Measurements from ENCODE around the gene TNFRSF6B. TPM values are rescaled to one million over a fixed set of nuclear protein-coding genes. Genes with fewer than 3 reads are reported as not detected.

Gene TNFRSF6B
- total RNA-seq, 2 donors from 2014 or later = not detected

DNA sequence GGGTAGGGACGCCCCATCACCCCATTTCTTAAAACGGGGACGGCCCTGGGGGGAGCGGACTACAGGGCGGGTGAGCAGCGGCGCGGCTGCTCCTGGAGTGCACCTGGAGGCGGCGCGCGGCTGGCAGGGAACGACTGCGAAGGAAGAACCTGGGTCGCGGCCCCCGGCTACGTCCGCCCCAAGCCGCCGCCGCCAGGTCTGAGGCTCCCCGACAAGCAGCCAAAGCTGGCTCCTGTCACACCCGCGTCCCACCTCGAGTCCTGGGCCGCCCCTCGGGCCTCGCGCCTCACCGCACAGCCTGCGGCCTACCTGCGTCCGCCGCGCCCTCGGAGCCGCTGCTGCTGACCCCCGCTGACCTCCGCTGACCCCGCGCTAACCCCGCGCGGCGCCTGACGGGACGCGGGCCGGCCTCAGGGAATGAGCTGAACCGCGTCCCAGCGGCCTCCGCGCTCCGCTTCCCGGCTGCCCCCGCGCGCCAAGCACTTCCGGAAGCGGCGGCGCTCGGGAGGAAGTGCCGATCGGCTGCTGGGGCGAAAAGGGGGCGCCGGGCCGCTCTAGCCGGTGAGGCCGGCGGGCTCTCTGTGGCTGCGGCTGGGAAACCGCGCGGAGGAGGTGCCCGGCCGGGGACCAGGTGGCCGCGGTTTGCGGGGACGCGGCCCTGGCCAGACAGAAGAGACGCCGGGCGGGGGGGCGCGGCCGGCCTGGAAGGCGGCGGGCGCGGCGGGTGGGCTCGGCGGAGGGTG lies 11.3 kb downstream of the TNFRSF6B start, which contains the start of the genes ARFRP1 and ZGPAT:
ARFRP1 (minus strand) TSS at position 419 of the 743 bp plus-strand sequence. CDS start 885 bp downstream, outside the sequence.
ZGPAT (plus strand) TSS at position 482 of the 743 bp plus-strand sequence. CDS start 542 bp downstream, outside the sequence.
- peaks cover 11% of the 10 kb centered on the region for H3K9me3 ChIP-seq (ENCODE audit: control insufficient read depth, low read length)
- peak within 1 kb of the TSS; percentile 90 for H3K4me3 ChIP-seq (ENCODE audit: low read length)
- no peaks in the 10 kb centered on the region for H3K9me3 Mint-ChIP-seq
- peak; percentile 95 for DNase-seq
- H3K36me3 Mint-ChIP-seq (ENCODE audit: low read depth) = peaks cover 64% of the 10 kb centered on the region
- H3K4me1 Mint-ChIP-seq = peaks cover 9% of the 10 kb centered on the region
- H3K36me3 ChIP-seq (ENCODE audit: control insufficient read depth, insufficient read depth, low read length) = peaks cover 55% of the 10 kb centered on the region
- peaks cover 12% of the 10 kb centered on the region for H3K4me1 ChIP-seq (ENCODE audit: control insufficient read depth, insufficient read depth, low read length)
- peak within 1 kb of the TSS; percentile 60 for H3K27ac ChIP-seq (ENCODE audit: low read depth, low read length)
- TF ChIP-seq, protein P1, sequence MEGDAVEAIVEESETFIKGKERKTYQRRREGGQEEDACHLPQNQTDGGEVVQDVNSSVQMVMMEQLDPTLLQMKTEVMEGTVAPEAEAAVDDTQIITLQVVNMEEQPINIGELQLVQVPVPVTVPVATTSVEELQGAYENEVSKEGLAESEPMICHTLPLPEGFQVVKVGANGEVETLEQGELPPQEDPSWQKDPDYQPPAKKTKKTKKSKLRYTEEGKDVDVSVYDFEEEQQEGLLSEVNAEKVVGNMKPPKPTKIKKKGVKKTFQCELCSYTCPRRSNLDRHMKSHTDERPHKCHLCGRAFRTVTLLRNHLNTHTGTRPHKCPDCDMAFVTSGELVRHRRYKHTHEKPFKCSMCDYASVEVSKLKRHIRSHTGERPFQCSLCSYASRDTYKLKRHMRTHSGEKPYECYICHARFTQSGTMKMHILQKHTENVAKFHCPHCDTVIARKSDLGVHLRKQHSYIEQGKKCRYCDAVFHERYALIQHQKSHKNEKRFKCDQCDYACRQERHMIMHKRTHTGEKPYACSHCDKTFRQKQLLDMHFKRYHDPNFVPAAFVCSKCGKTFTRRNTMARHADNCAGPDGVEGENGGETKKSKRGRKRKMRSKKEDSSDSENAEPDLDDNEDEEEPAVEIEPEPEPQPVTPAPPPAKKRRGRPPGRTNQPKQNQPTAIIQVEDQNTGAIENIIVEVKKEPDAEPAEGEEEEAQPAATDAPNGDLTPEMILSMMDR (conservative IDR thresholded peaks at IDR 0.05) = no peak
- H3K4me3 Mint-ChIP-seq = peak within 1 kb of the TSS; percentile 84
- no peaks in the 10 kb centered on the region for H3K27me3 Mint-ChIP-seq (ENCODE audit: insufficient read depth)
- H3K27ac Mint-ChIP-seq = peak within 1 kb of the TSS; percentile 70
- peak within 1 kb of the TSS; percentile 78 for H3K9ac ChIP-seq (ENCODE audit: extremely low read depth, low read length, poor library complexity, severe bottlenecking)
- 0 to 1% methylated on average over 25 to 98 of the region's 98 CpGs for WGBS, 2 experiments (ENCODE audit: insufficient coverage in 1 of 2, insufficient read length in 1 of 2)
- no peaks in the 10 kb centered on the region for H3K27me3 ChIP-seq (ENCODE audit: control insufficient read depth, insufficient read depth, low read length, poor library complexity, severe bottlenecking)

DNA sequence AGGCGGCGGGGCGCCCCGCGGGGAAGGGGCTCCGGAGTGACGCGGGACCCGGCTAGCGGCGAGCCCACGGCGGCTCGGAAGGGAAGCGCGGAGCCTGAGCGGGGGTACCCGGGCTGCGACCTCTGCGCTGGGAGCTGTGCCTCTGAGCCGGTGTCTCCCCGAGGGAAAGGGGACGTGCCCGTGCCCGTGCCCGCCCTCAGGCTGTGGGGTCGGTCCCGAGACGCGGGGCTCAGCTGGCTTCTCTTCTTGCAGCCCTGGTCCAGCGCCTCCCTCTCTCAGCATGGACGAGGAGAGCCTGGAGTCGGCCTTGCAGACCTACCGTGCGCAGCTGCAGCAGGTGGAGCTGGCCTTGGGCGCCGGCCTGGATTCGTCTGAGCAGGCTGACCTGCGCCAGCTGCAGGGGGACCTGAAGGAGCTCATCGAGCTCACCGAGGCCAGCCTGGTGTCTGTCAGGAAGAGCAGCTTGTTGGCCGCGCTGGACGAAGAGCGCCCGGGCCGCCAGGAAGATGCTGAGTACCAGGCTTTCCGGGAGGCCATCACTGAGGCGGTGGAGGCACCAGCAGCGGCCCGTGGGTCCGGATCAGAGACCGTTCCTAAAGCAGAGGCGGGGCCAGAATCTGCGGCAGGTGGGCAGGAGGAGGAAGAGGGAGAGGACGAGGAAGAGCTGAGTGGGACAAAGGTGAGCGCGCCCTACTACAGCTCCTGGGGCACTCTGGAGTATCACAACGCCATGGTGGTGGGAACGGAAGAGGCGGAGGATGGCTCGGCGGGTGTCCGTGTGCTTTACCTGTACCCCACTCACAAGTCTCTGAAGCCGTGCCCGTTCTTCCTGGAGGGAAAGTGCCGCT lies 12.1 kb downstream of the TNFRSF6B start:
- H3K27ac ChIP-seq (ENCODE audit: low read depth, low read length) = peak overlapping the region; percentile 36

DNA sequence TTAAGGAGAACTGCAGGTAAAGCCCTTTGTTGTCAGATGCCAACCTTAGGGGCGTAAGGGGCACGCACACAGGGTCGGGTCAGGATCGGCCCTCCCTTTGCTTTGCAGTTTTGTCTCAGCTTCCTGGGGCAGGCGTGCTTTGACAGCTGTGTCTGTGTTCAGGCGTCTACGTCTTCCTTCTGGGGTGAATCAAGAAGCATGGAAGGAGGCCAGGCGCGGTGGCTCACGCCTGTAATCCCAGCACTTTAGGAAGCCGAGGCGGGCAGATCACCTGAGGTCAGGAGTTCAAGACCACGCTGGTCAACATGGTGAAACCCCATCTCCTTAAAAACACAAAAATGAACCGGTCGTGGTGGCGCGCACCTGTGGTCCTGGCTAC lies 12.7 kb downstream of the TNFRSF6B start:
- peak overlapping the region; percentile 90 for H3K4me3 ChIP-seq (ENCODE audit: low read length)
- peaks cover 9% of the 10 kb centered on the region for H3K4me1 Mint-ChIP-seq
- no peak overlapping the region for H3K9ac ChIP-seq (ENCODE audit: extremely low read depth, low read length, poor library complexity, severe bottlenecking)
- peaks cover 13% of the 10 kb centered on the region for H3K9me3 ChIP-seq (ENCODE audit: control insufficient read depth, low read length)
- H3K27me3 Mint-ChIP-seq (ENCODE audit: insufficient read depth) = no peaks in the 10 kb centered on the region
- H3K27ac ChIP-seq (ENCODE audit: low read depth, low read length) = no peak overlapping the region
- peak overlapping the region; percentile 84 for H3K4me3 Mint-ChIP-seq
- no peaks in the 10 kb centered on the region for H3K27me3 ChIP-seq (ENCODE audit: control insufficient read depth, insufficient read depth, low read length, poor library complexity, severe bottlenecking)
- peaks cover 74% of the 10 kb centered on the region for H3K36me3 Mint-ChIP-seq (ENCODE audit: low read depth)
- no peak overlapping the region for H3K27ac Mint-ChIP-seq
- peaks cover 12% of the 10 kb centered on the region for H3K4me1 ChIP-seq (ENCODE audit: control insufficient read depth, insufficient read depth, low read length)
- H3K9me3 Mint-ChIP-seq = no peaks in the 10 kb centered on the region
- TF ChIP-seq, protein P1 (conservative IDR thresholded peaks at IDR 0.05) = no peak
- no peak for DNase-seq
- peaks cover 67% of the 10 kb centered on the region for H3K36me3 ChIP-seq (ENCODE audit: control insufficient read depth, insufficient read depth, low read length)
- 97% methylated on average over 16 to 17 of the region's 17 CpGs for WGBS, 2 experiments (ENCODE audit: insufficient coverage in 1 of 2, insufficient read length in 1 of 2)

More for the DNA sequence above, 12.1 kb downstream of the TNFRSF6B start:
- peaks cover 12% of the 10 kb centered on the region for H3K4me1 ChIP-seq (ENCODE audit: control insufficient read depth, insufficient read depth, low read length)
- peaks cover 61% of the 10 kb centered on the region for H3K36me3 ChIP-seq (ENCODE audit: control insufficient read depth, insufficient read depth, low read length)
- H3K27me3 ChIP-seq (ENCODE audit: control insufficient read depth, insufficient read depth, low read length, poor library complexity, severe bottlenecking) = no peaks in the 10 kb centered on the region
- peaks cover 9% of the 10 kb centered on the region for H3K4me1 Mint-ChIP-seq
- peaks cover 11% of the 10 kb centered on the region for H3K9me3 ChIP-seq (ENCODE audit: control insufficient read depth, low read length)
- H3K4me3 Mint-ChIP-seq = peak overlapping the region; percentile 84
- no peaks in the 10 kb centered on the region for H3K9me3 Mint-ChIP-seq
- TF ChIP-seq, protein P1 (conservative IDR thresholded peaks at IDR 0.05) = no peak
- peak overlapping the region; percentile 90 for H3K4me3 ChIP-seq (ENCODE audit: low read length)
- peak; percentile 62 for DNase-seq
- H3K27me3 Mint-ChIP-seq (ENCODE audit: insufficient read depth) = no peaks in the 10 kb centered on the region
- peaks cover 72% of the 10 kb centered on the region for H3K36me3 Mint-ChIP-seq (ENCODE audit: low read depth)
- H3K9ac ChIP-seq (ENCODE audit: extremely low read depth, low read length, poor library complexity, severe bottlenecking) = peak overlapping the region; percentile 78
- peak overlapping the region; percentile 65 for H3K27ac Mint-ChIP-seq
- WGBS, 2 experiments (ENCODE audit: insufficient coverage in 1 of 2, insufficient read length in 1 of 2) = 27 to 31% methylated on average over 44 to 67 of the region's 67 CpGs

Data from endodermal cell (in vitro differentiated cells).